ENCODE measurements around the gene ZCWPW2. TPM values are rescaled to one million over a fixed set of nuclear protein-coding genes. Genes with fewer than 3 reads are reported as not detected.

The ZCWPW2 gene
- total and polyA plus RNA-seq, 4 donors = 0.37 to 2.1 (median 0.87) TPM

DNA sequence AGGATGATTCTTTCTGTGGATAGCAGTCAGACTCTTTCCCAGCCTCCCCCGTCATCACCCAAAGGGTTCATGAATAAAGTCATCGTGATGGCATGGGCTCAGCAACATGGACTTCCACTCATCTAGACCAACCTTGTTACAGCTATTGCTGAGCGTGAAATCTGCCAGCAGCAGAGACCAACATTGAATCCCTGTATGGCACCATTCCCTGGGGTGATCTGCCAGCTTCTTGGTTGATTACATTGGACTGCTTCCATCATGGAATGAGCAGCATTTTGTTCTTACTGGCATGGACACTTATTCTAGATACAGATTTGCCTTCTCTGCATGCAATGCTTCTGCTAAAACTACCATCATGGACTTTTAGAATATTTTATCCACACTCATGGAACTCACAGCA lies 195.7 kb downstream of the ZCWPW2 start:
- Histone ChIP-seq H3K4me1 (ENCODE audit: control insufficient read depth in 5 of 5, insufficient read depth in 5 of 5, low read length in 5 of 5) (no peaks in the 10 kb centered on the region), H3K9ac (ENCODE audit: insufficient read depth in 1 of 2, low read length in 2 of 2) (no peak overlapping the region), H3K4me3 (no peak overlapping the region), H3K27ac (ENCODE audit: low read depth in 1 of 2, low read length in 1 of 2) (no peak overlapping the region), H3K36me3 (ENCODE audit: control insufficient read depth in 4 of 4, insufficient read depth in 4 of 4, low read length in 4 of 4) (no peaks in the 10 kb centered on the region), H3K27me3 (ENCODE audit: control insufficient read depth in 3 of 3, insufficient read depth in 3 of 3, low read length in 2 of 3) (no peaks in the 10 kb centered on the region), H3K9me3 (ENCODE audit: control insufficient read depth in 4 of 4, insufficient read depth in 3 of 4, low read length in 3 of 4) (peaks cover 0 to 11% (median 3%) of the 10 kb centered on the region in 4 donors)
- DNase-seq = no peak
- ATAC-seq (ENCODE audit: insufficient read depth, low FRiP score) = no peak
- TF ChIP-seq CTCF (IDR thresholded peaks at IDR 0.05; ENCODE audit: control extremely low read depth, extremely low read depth) = no peak
- 89 to 90% methylated on average over 3 of the region's 3 CpGs for WGBS, 2 donors

DNA sequence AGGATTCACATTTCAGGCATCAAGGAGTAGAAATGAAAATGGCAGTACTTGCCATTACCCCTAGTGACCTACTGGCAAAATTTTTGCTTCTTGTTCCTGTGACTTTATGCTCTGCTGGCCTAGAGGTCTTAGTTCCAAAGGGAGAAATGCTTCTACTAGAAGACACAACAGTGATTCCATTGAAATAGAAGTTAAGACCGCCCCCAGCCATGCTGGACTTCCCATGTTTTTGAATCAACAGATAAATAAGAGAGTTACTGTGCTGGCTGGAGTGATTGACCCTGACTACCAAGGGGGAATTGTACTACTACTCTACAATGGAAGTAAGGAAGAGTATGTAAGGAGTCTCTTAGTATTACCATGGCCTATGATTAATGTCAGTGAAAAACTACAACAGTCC lies 196.3 kb downstream of the ZCWPW2 start:
- H3K4me1 ChIP-seq (ENCODE audit: control insufficient read depth in 5 of 5, insufficient read depth in 5 of 5, low read length in 5 of 5) = no peaks in the 10 kb centered on the region
- 93 to 96% methylated on average over 1 of the region's 1 CpG for WGBS, 2 donors
- DNase-seq = no peak
- H3K27me3 ChIP-seq (ENCODE audit: control insufficient read depth in 3 of 3, insufficient read depth in 3 of 3, low read length in 2 of 3) = no peaks in the 10 kb centered on the region
- no peak overlapping the region for H3K27ac ChIP-seq (ENCODE audit: low read depth in 1 of 2, low read length in 1 of 2)
- no peak overlapping the region for H3K4me3 ChIP-seq
- no peaks in the 10 kb centered on the region for H3K36me3 ChIP-seq (ENCODE audit: control insufficient read depth in 4 of 4, insufficient read depth in 4 of 4, low read length in 4 of 4)
- no peak for ATAC-seq (ENCODE audit: insufficient read depth, low FRiP score)
- peaks cover 0 to 11% (median 3%) of the 10 kb centered on the region in 4 donors for H3K9me3 ChIP-seq (ENCODE audit: control insufficient read depth in 4 of 4, insufficient read depth in 3 of 4, low read length in 3 of 4)
- TF ChIP-seq CTCF (IDR thresholded peaks at IDR 0.05; ENCODE audit: control extremely low read depth, extremely low read depth) = no peak
- H3K9ac ChIP-seq (ENCODE audit: insufficient read depth in 1 of 2, low read length in 2 of 2) = no peak overlapping the region

DNA sequence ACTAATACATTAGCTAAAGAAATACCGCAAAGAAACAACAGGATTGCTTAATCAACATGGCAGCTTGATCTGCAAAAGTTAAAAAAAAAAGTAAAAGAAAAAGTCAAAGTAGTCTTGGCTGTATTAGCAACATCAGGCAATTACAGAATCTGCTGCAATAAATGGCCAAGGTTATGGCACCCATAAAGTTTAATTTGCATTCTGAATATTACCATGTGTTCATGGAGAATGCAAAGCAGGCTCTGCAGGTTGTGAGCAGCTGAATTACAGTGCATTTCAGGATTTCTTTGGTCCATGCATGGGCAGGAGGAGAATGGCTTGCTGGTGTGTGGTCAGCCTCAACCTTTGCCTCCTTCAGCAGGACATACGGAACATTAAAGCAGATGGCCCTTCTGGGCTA lies 199.2 kb downstream of the ZCWPW2 start:
- no peaks in the 10 kb centered on the region for H3K4me1 ChIP-seq (ENCODE audit: control insufficient read depth in 5 of 5, insufficient read depth in 5 of 5, low read length in 5 of 5)
- 92 to 95% methylated on average over 2 of the region's 2 CpGs for WGBS, 2 donors
- H3K27ac ChIP-seq (ENCODE audit: low read depth in 1 of 2, low read length in 1 of 2) = no peak overlapping the region
- H3K36me3 ChIP-seq (ENCODE audit: control insufficient read depth in 4 of 4, insufficient read depth in 4 of 4, low read length in 4 of 4) = no peaks in the 10 kb centered on the region
- no peak overlapping the region for H3K4me3 ChIP-seq
- no peak for TF ChIP-seq CTCF (IDR thresholded peaks at IDR 0.05; ENCODE audit: control extremely low read depth, extremely low read depth)
- H3K9me3 ChIP-seq (ENCODE audit: control insufficient read depth in 4 of 4, insufficient read depth in 3 of 4, low read length in 3 of 4) = peaks cover 0 to 6% (median 0%) of the 10 kb centered on the region in 4 donors
- H3K27me3 ChIP-seq (ENCODE audit: control insufficient read depth in 3 of 3, insufficient read depth in 3 of 3, low read length in 2 of 3) = no peaks in the 10 kb centered on the region
- DNase-seq (no peak), ATAC-seq (ENCODE audit: insufficient read depth, low FRiP score) (no peak)
- no peak overlapping the region for H3K9ac ChIP-seq (ENCODE audit: insufficient read depth in 1 of 2, low read length in 2 of 2)

GRCh38 chr3:28553175-28553574 lies 204.7 kb downstream of the ZCWPW2 start:
- Histone ChIP-seq H3K36me3 (ENCODE audit: control insufficient read depth in 4 of 4, insufficient read depth in 4 of 4, low read length in 4 of 4) (no peaks in the 10 kb centered on the region), H3K9ac (ENCODE audit: insufficient read depth in 1 of 2, low read length in 2 of 2) (no peak overlapping the region), H3K4me1 (ENCODE audit: control insufficient read depth in 5 of 5, insufficient read depth in 5 of 5, low read length in 5 of 5) (no peaks in the 10 kb centered on the region), H3K9me3 (ENCODE audit: control insufficient read depth in 4 of 4, insufficient read depth in 3 of 4, low read length in 3 of 4) (peaks cover 0 to 4% (median 0%) of the 10 kb centered on the region in 4 donors), H3K27me3 (ENCODE audit: control insufficient read depth in 3 of 3, insufficient read depth in 3 of 3, low read length in 2 of 3) (no peaks in the 10 kb centered on the region), H3K27ac (ENCODE audit: low read depth in 1 of 2, low read length in 1 of 2) (no peak overlapping the region), H3K4me3 (no peak overlapping the region)
- 77 to 84% methylated on average over 3 of the region's 3 CpGs for WGBS, 2 donors
- TF ChIP-seq CTCF (IDR thresholded peaks at IDR 0.05; ENCODE audit: control extremely low read depth, extremely low read depth) = no peak
- no peak for DNase-seq
- ATAC-seq (ENCODE audit: insufficient read depth, low FRiP score) = no peak

Measured in lung (tissue), 12 donors.